Endothelial cell of umbilical vein (primary cell): Measurements from ENCODE around the gene ASIC1. TPM values are rescaled to one million over a fixed set of nuclear protein-coding genes. Genes with fewer than 3 reads are reported as not detected.

Source experiments
- BruUV-seq: library from RNA; stranded (reverse); fragments of 400-500 nt; replicated peaks from 2 replicates; lab custom pipeline; 2021; lab: Mats Ljungman, UMichigan
- CTCF ChIA-PET: fragments of 300-600, 350-600 bp; sonication (Branson Sonifier 250); formaldehyde crosslinking; loops from one replicate; lab custom pipeline; 2021; ENCODE audit warnings: antibody characterized with exemption, inconsistent platforms; lab: Charles Lee
- POLR2A ChIA-PET: fragments of 300-600, 350-600 bp; sonication (Branson Sonifier 250); formaldehyde crosslinking; loops from one replicate; lab custom pipeline; 2021; ENCODE audit warnings: antibody characterized with exemption, inconsistent platforms; lab: Charles Lee
- DNase-seq: peaks from one replicate; pipeline ENCODE4 v3.0.0-alpha.2; 2011; ENCODE audit warnings: low read depth, low spot score
- FAIRE-seq: peaks from 2 replicates; lab custom pipeline; 2011; peaks lifted over from hg19 to GRCh38; lab: Jason Lieb, UNC
- H2AFZ ChIP-seq: 2 replicates; pipeline ENCODE4 v1.6.0; 2012; ENCODE audit warnings: low read depth, low read length, control low read depth, inconsistent platforms
- H3K27ac ChIP-seq: 2 replicates; pipeline ENCODE4 v1.5.1; 2011; ENCODE audit warnings: low read depth, mild to moderate bottlenecking, control low read depth, low read length, moderate library complexity; ENCODE audit not compliant: insufficient read depth
- H3K27me3 ChIP-seq, 2 experiments: 2 replicates each; pipeline versions ENCODE4 v1.6.0 to v1.6.1; 2011; ENCODE audit warnings: low read length in 2 of 2, mixed read lengths in 1 of 2; ENCODE audit not compliant: control insufficient read depth in 2 of 2, insufficient read depth in 2 of 2
- H3K36me3 ChIP-seq, 2 experiments: 2 replicates in 1 of 2; 3 replicates in 1 of 2; pipeline ENCODE4 v1.5.1; 2011; ENCODE audit warnings: low read length in 2 of 2, mild to moderate bottlenecking in 1 of 2, moderate library complexity in 1 of 2; ENCODE audit not compliant: control insufficient read depth in 2 of 2, insufficient read depth in 2 of 2; ENCODE audit errors: extremely low read depth in 1 of 2
- H3K4me1 ChIP-seq: 3 replicates; pipeline ENCODE4 v1.5.1; 2011; ENCODE audit warnings: mild to moderate bottlenecking, low read length; ENCODE audit not compliant: control insufficient read depth, insufficient read depth; ENCODE audit errors: extremely low read depth
- H3K4me2 ChIP-seq: 2 replicates; pipeline ENCODE4 v1.6.1; 2011; ENCODE audit warnings: low read length, control low read depth, mixed read lengths; ENCODE audit not compliant: insufficient read depth
- H3K4me3 ChIP-seq, 3 experiments: fragments of 200-600 bp in 1 of 3; sonication (generic), shearing (Covaris generic) in 1 of 3; replicated peaks in 1 of 3; 2 replicates each; pipeline ENCODE4 v1.5.1; 2011 to 2016; ENCODE audit warnings: control low read depth in 3 of 3, low read length in 3 of 3, mild to moderate bottlenecking in 2 of 3, inconsistent platforms in 1 of 3, low read depth in 1 of 3, moderate library complexity in 1 of 3; ENCODE audit not compliant: insufficient read depth in 1 of 3
- H3K79me2 ChIP-seq: 2 replicates; pipeline ENCODE4 v1.6.0; 2012; ENCODE audit warnings: low read length, inconsistent platforms; ENCODE audit not compliant: control insufficient read depth, insufficient read depth
- H3K9ac ChIP-seq: replicated peaks from 2 replicates; pipeline ENCODE3; 2011; ENCODE audit warnings: low read length, control low read depth; ENCODE audit not compliant: insufficient read depth; ENCODE audit errors: extremely low read depth
- H3K9me1 ChIP-seq: replicated peaks from 3 replicates; pipeline ENCODE4 v1.6.0; 2011; ENCODE audit warnings: mild to moderate bottlenecking, low read length; ENCODE audit not compliant: control insufficient read depth, insufficient read depth; ENCODE audit errors: extremely low read depth
- H3K9me3 ChIP-seq: replicated peaks from 2 replicates; pipeline ENCODE4 v1.5.1; 2012; ENCODE audit warnings: low read length, inconsistent platforms; ENCODE audit not compliant: control insufficient read depth, insufficient read depth
- H4K20me1 ChIP-seq: replicated peaks from 2 replicates; pipeline ENCODE3; 2011; ENCODE audit warnings: mild to moderate bottlenecking, low read length; ENCODE audit not compliant: control insufficient read depth, insufficient read depth; ENCODE audit errors: extremely low read depth
- CTCF ChIP-seq, 2 donors: IDR thresholded peaks; 1 replicate in 1 of 2; 2 replicates in 1 of 2; pipeline ENCODE4 v1.5.1; 2011; ENCODE audit warnings: low read length in 2 of 2, mild to moderate bottlenecking in 2 of 2, moderate library complexity in 2 of 2, control low read depth in 1 of 2, inconsistent platforms in 1 of 2, low read depth in 1 of 2; ENCODE audit not compliant: insufficient read depth in 1 of 2; ENCODE audit errors: extremely low read depth in 1 of 2
- EZH2 ChIP-seq: IDR thresholded peaks from 2 replicates; pipeline ENCODE4 v1.6.1; 2012; ENCODE audit warnings: borderline replicate concordance, low read depth, mild to moderate bottlenecking, moderate library complexity, low read length, inconsistent platforms; ENCODE audit not compliant: severe bottlenecking
- FOS ChIP-seq: IDR thresholded peaks from 2 replicates; pipeline ENCODE4 v1.6.1; 2011; ENCODE audit warnings: mild to moderate bottlenecking, low read length, moderate library complexity, borderline replicate concordance; ENCODE audit not compliant: insufficient read depth
- GATA2 ChIP-seq: IDR thresholded peaks from 2 replicates; pipeline ENCODE4 v1.7.0; 2011; ENCODE audit warnings: low read depth, mild to moderate bottlenecking, moderate library complexity, mixed read lengths, low read length; ENCODE audit not compliant: insufficient read length, insufficient read depth
- JUN ChIP-seq: IDR thresholded peaks from 2 replicates; pipeline ENCODE4 v1.6.1; 2011; ENCODE audit warnings: borderline replicate concordance, low read depth; ENCODE audit not compliant: insufficient read length, insufficient read depth
- MYC ChIP-seq: IDR thresholded peaks from one replicate; pipeline ENCODE4 v1.6.1; 2011; ENCODE audit warnings: mild to moderate bottlenecking, low read depth, low read length
- POLR2A ChIP-seq: IDR thresholded peaks from 2 replicates; pipeline ENCODE4 v1.6.1; 2012; ENCODE audit warnings: low read depth, mild to moderate bottlenecking, control low read depth, low read length
- POLR2AphosphoS5 ChIP-seq: IDR thresholded peaks from 2 replicates; pipeline ENCODE4 v1.6.1; 2012; ENCODE audit warnings: low read depth, mild to moderate bottlenecking, control low read depth, low read length, moderate library complexity; ENCODE audit not compliant: insufficient read depth
- dilution Hi-C: fragments of 300-500 bp; cut with MboI; formaldehyde crosslinking; loops from one replicate; pipeline ENCODE4 v1.15.0; 2019; ENCODE audit warnings: low sequenced_read_pairs; ENCODE audit not compliant: extremely low pct_ligation_motif_present
- intact Hi-C: fragments of 100-400 bp; cut with micrococcal nuclease; formaldehyde crosslinking; loops from one replicate; pipeline ENCODE4 v1.10.0; 2022
- polyA plus RNA-seq, 4 experiments: library from polyadenylated mRNA; depleted of rRNA in 3 of 4; stranded (reverse) in 3 of 4; unstranded in 1 of 4; fragments of >200 nt; gene quantifications; 2 replicates each; pipeline versions ENCODE4 v1.2.1 to v1.2.3, GENCODE V29; 2011 to 2012; ENCODE audit warnings: missing spikeins in 1 of 4
- total RNA-seq: library from RNA; stranded (reverse); gene quantifications from 2 replicates; pipeline ENCODE4 v1.2.3, GENCODE V29; 2021
- TF ChIP-seq, protein P1 (sequence below): IDR thresholded peaks from 2 replicates; pipeline ENCODE4 v1.6.1; 2011; ENCODE audit not compliant: insufficient read depth, insufficient read length

The ASIC1 gene
- total and polyA plus RNA-seq, 2 donors (not counting 3 experiments of a cell fraction or from before 2014, with no cell fraction given), result 0.53 to 0.66 TPM

GRCh38 chr12:50073712-50074111, 16.3 kb downstream of the ASIC1 start:
- H3K9me1 ChIP-seq, result no peaks in the 10 kb centered on the region
- H3K4me2 ChIP-seq, result no peak overlapping the region
- H3K79me2 ChIP-seq, result no peaks in the 10 kb centered on the region
- TF ChIP-seq CTCF (IDR thresholded peaks at IDR 0.05; ENCODE audit: extremely low read depth in 1 of 2, insufficient read depth in 1 of 2, low read depth in 1 of 2, low read length in 2 of 2) (no peak), FOS (no peak), POLR2AphosphoS5 (no peak), MYC (no peak), JUN (no peak), GATA2 (no peak), POLR2A (no peak), EZH2 (no peak)
- TF ChIP-seq, protein P1, sequence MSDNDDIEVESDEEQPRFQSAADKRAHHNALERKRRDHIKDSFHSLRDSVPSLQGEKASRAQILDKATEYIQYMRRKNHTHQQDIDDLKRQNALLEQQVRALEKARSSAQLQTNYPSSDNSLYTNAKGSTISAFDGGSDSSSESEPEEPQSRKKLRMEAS, result no peak
- peaks cover 4% of the 10 kb centered on the region for H3K4me1 ChIP-seq
- DNase-seq (no peak), FAIRE-seq (no peak)
- BruUV-seq, result no TSS peak
- CTCF ChIA-PET, result interaction anchor here (1.0 to 4.3 kb wide), 12 partner anchors 11 to 241 kb away, joined by 3 to 87 read pairs (median 4); partner anchors contain the start of genes COX14 and SMARCD1
- no peak overlapping the region for H3K9ac ChIP-seq
- peaks cover 0 to under 1% of the 10 kb centered on the region in 2 experiments for H3K27me3 ChIP-seq
- no peaks in the 10 kb centered on the region for H4K20me1 ChIP-seq
- H2AFZ ChIP-seq, result no peak overlapping the region
- no peaks in the 10 kb centered on the region for H3K36me3 ChIP-seq
- no peak overlapping the region for H3K27ac ChIP-seq
- no peaks in the 10 kb centered on the region for H3K9me3 ChIP-seq
- intact Hi-C loops, result loop anchor here (2.0 to 5.0 kb wide), 2 partner anchors 93 to 296 kb away; partner anchors contain the start of gene CERS5
- dilution Hi-C loops, result loop anchor here (25.0 kb wide), 1 partner anchor 111 kb away; the partner anchor contains the start of genes AQP2, AQP5 and AQP6
- no peak overlapping the region for H3K4me3 ChIP-seq
- POLR2A ChIA-PET, result no interaction called here
